Esophagus mucosa (tissue), 1 donor: ENCODE data around the gene MLANA. TPM values are rescaled to one million over a fixed set of nuclear protein-coding genes. Genes with fewer than 3 reads are reported as not detected.
A peak's percentile ranks its signal among the peaks of the same experiment; 100 is the strongest.

Experiments
- ATAC-seq: fragments of 200-7000 bp; cut with Tn5 transposase; one replicate; pipeline ENCODE4 v1.9.1; 2020
- total RNA-seq: library from RNA; stranded (reverse); gene quantifications from one replicate; pipeline ENCODE4 v1.2.4, GENCODE V29; 2023
- donor health status: DM: yes; HTN: yes; CAD: no.

Gene MLANA
- total RNA-seq, 1 donor from 2014 or later, result not detected

GRCh38 chr9:5908918-5909317 is 18.2 kb downstream of the MLANA start:
- ATAC-seq, result no peak

GRCh38 chr9:5909976-5910375 is 19.3 kb downstream of the MLANA start:
- ATAC-seq, result peak; percentile 45

DNA sequence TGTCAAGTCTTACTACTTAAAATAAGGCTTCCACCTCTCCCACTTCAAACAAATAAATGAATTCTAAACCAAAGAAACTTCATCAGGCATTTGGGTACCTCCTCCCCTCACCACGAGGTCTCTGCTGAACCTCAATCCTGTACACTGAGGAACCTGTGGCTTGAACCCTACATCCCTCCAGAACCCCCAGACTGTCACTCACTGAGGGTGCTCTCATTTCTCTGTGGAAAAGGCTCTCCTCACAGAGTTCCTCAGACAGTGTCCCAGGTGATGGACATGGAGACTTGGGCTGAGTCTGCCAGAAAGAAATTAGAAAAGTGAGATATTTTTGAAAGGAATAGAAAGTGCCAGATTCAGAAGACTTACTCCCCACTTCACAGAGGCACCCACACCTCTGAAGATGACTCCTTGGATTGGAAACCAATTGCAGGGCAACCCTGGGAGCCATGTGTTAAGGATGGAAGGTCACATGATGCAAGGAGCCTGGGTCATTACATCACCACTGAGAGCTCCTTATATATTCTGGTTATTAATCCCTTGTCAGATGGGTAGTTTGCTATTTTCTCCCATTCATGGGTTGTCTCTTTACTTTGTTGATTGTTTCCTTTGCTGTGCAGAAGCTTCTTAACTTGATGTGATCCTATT is 19.8 kb downstream of the MLANA start:
- peak; percentile 38 for ATAC-seq

DNA sequence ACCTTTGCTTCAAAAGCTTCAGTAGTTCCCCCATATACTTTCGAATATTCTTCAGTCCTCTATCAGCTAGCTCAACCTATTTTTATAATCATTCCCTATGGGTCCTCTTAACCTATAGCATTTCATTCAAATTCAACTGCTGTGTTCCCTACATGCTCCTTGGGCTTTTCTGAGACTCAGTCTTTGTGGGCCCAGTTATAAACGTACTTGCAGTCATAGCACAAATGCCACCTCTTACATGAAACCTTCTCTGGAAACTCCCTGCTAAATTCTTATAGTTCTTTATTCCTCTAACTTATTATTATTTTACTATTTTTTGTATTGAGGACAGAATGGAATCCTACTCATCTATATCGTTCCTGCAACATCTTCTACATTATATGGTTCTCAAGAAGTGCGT is 24.7 kb downstream of the MLANA start:
- no peak for ATAC-seq

- no peak for ATAC-seq
Observed at GRCh38 chr9:5917273-5917672, 26.6 kb downstream of the MLANA start.

GRCh38 chr9:5917888-5918287 is 27.2 kb downstream of the MLANA start:
- no peak for ATAC-seq

DNA sequence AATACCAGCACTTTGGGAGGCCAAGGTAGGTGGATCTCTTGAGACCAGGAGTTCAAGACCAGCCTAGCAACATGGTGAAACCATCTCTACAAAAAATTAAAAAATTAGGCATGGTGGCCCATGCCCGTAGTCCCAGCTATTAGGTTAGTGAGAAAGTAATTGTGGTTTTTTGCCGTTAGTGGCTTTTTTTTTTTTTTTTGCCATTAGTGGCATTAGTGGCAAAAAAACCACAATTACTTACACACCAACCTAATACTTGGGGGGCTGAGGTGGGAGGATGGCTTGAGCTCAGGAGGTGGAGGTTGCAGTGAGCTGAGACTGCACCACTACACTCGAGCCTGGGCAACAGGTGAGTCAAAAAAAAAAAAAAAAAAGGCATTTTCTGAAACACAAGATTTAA is 27.8 kb downstream of the MLANA start:
- no peak for ATAC-seq

GRCh38 chr9:5920860-5921328 is 30.2 kb downstream of the MLANA start:
- no peak for ATAC-seq

GRCh38 chr9:5922192-5922591 is 31.5 kb downstream of the MLANA start:
- ATAC-seq, result no peak

DNA sequence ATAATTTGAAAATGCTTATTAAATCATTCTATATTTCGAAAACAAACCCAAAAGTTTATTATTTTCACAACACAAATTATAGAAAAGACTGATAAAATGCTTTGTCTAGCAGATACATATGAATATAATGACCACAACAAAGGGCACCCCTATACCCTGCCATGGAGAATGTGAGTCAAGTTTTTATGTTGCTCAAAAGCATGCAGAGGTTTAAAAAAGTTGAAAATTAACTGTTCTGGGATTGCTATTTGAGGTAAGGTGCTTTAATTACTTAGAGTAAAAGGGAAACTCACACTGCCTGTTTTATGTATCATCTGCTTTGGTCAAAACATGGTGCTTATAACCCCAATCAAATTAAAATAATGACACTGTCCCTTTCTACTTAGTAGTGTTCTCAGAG is 41.0 kb downstream of the MLANA start:
- ATAC-seq, result no peak

GRCh38 chr9:5938449-5938848 is 47.8 kb downstream of the MLANA start:
- ATAC-seq, result no peak

- ATAC-seq, result no peak
Observed at GRCh38 chr9:5939530-5939929, 48.8 kb downstream of the MLANA start.

DNA sequence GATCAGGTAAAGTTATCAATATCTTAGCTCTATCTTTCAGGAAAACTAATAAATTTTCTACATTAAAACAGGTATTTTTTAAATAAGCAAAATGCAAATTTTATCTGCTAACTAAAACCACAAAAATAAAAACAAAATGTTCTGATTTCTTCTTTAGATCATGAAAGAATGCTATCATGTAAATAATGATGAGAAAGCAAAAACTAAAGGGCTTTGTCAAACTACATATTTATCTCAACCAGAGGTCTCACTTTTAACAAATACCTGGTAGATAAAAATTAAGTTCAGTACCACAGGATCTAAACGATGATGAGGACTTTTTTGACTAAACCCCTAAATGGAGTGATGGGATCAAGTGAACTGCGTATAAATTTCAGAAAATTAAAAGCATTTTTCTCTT is 50.5 kb downstream of the MLANA start:
- no peak for ATAC-seq

DNA sequence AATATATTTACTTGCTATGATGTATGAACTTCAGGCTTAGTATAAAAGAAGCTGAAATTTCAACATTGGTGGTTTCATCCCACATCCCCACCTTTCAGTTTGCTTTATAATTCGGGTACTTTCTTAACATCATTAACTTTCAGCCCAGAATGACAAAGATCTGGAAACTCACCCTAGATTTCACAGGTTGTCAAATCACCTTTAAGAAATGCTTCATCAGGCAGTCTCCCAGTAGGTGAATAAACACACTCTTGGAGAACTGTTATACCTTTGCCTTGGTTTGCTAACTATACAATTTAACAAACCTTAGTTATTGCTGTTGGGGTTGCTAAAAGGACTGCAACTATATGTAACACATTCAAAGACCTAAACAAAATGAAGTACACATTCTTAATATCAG is 54.4 kb downstream of the MLANA start:
- no peak for ATAC-seq

DNA sequence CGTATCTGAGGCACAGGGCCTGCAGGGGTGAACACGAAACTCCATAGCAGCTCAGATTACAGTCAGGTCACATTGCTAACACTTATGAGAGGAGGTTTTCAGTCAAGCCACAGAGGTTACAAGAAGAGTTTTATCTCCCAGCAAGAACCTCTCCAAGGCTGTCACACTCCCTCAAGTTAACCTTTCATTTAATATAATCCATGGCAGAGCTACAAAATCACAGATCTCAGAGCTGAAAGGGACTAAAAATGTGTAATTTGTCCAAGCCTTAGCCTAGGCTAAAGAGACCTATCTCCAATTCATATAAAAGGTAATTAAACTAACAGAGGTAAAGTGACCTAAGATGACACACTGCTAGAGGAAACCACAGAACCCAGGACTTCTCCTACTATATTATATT is 57.2 kb downstream of the MLANA start:
- ATAC-seq, result no peak

GRCh38 chr9:5949103-5949699 is 58.5 kb downstream of the MLANA start:
- peak; percentile 47 for ATAC-seq

GRCh38 chr9:5950261-5950660 is 59.6 kb downstream of the MLANA start:
- no peak for ATAC-seq

DNA sequence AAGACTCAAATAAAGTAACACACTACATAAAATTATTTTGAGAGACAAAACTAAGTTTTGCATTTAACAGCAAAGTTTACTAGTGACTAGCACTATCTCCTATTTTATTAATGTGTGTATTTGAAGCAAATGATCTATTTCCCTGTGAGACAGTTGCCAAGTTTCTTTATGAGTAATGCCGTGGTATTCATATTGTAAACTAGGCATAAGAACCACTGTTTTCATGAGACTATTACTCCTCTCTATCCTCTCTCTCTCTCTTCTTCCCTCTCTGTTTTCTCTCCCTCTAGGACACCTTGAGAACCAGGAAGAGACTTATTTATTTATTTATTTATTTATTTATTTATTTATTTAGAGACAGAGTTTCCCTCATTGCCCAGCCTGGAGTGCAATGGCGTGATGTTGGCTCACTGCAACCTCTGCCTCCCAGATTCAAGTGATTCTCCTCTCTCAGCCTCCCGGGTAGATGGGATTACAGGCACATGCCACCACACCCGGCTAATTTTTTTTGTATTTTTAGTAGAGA is 61.1 kb downstream of the MLANA start:
- ATAC-seq, result peak; percentile 15

- ATAC-seq, result no peak
Observed at GRCh38 chr9:5953743-5954707, 63.3 kb downstream of the MLANA start.

- ATAC-seq, result no peak
Observed at GRCh38 chr9:5957166-5957565, 66.5 kb downstream of the MLANA start.

DNA sequence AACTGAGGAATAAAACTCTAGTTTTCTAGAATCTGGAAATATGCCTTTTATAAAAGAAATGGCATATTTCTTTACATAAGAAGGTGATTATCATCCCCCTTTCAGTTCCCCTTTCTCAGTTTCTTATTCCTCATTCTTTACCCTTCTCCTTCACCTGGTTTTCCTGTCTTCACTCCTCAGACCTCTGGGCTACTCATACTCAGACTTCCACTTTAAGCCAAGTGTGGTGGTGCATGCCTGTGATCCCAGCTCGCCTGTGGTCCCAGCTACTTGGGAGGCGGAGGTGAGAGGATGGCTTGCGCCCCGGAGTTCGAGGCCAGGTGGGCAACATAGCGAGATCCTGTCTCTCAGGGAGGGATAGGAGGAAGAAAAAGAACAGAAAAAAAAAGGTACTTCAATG is 67.6 kb downstream of the MLANA start:
- ATAC-seq, result no peak
